Measurements from ENCODE around the gene INTS13.
"Not testable (repeated sequence)": the region's sequence is repeated elsewhere in the genome, so short reads cannot be mapped to it uniquely, and the experiment has no call there.

INTS13 gene

GRCh38 chr12:26937863-26938700 lies at the start of gene INTS13, which contains the start of gene FGFR1OP2:
INTS13 (minus strand) TSS chr12:26937981; CDS start chr12:26936803, 1,178 bp downstream.
FGFR1OP2 (plus strand) TSS chr12:26938470; CDS start chr12:26954159, 15,689 bp downstream.
- peak; percentile 95 to 99 for DNase-seq (ENCODE audit: low read depth in 1 of 2, low spot score in 1 of 2)
- in situ Hi-C loops (cut with HindIII; ENCODE audit: low pct_unique_long_range_greater_than_20kb, low sequenced_read_pairs) = no loop called here
- no peak for TF ChIP-seq JUND (IDR thresholded peaks at IDR 0.05; ENCODE audit: low read depth)

DNA sequence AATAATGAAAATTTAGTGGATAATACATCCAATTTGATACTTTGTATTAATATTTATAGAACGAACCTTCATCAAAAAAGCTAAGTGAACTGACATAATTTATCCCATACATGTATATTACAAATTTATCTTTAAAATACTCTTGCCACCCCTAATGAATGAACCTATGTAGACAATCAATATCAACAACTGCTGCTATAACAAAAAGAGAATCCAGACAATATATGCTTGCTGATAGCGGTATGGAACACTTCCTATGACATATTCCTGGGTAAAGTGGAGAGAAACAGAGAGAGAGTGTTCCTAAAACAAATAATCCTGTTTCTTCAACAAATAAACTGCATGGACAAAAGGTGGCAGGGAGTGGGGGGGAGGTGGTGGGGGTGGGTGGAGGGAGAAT lies 45.1 kb upstream of the INTS13 start:
- in situ Hi-C loops (cut with HindIII; ENCODE audit: low pct_unique_long_range_greater_than_20kb, low sequenced_read_pairs) = no loop called here
- DNase-seq (ENCODE audit: low read depth in 1 of 2, low spot score in 1 of 2) = no peak
- no peak for TF ChIP-seq JUND (IDR thresholded peaks at IDR 0.05; ENCODE audit: low read depth)

- no peak for DNase-seq (ENCODE audit: low read depth in 1 of 2, low spot score in 1 of 2)
- TF ChIP-seq JUND (IDR thresholded peaks at IDR 0.05; ENCODE audit: low read depth) = no peak
- in situ Hi-C loops (cut with HindIII; ENCODE audit: low pct_unique_long_range_greater_than_20kb, low sequenced_read_pairs) = no loop called here
Observed at GRCh38 chr12:26979733-26980132, 42.0 kb upstream of the INTS13 start.

GRCh38 chr12:26978801-26979200 lies 41.0 kb upstream of the INTS13 start:
- in situ Hi-C loops (cut with HindIII; ENCODE audit: low pct_unique_long_range_greater_than_20kb, low sequenced_read_pairs) = no loop called here
- no peak for DNase-seq (ENCODE audit: low read depth in 1 of 2, low spot score in 1 of 2)
- no peak for TF ChIP-seq JUND (IDR thresholded peaks at IDR 0.05; ENCODE audit: low read depth)

- no peak for TF ChIP-seq JUND (IDR thresholded peaks at IDR 0.05; ENCODE audit: low read depth)
- DNase-seq (ENCODE audit: low read depth in 1 of 2, low spot score in 1 of 2) = no peak
- in situ Hi-C loops (cut with HindIII; ENCODE audit: low pct_unique_long_range_greater_than_20kb, low sequenced_read_pairs) = no loop called here
Observed at GRCh38 chr12:26976687-26977086, 38.9 kb upstream of the INTS13 start.

DNA sequence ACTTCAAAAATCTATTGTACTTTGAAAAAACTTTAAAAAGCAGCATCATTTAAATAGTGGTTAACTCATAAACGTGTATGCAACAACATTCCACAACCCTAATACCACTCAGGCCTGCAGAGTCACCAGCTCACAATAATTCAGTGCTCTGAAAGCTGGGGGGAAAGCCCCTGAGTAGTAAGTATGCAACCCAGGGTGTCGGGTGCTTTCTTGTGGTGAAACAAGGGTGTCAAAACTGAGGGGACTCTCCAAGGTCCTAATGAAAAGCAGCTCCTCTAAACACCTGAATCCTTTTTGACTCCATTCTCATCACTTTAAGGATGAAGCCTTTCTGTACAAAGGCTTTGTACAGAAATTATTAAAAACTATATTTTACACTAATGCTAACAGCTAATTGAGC lies 34.2 kb upstream of the INTS13 start:
- in situ Hi-C loops (cut with HindIII; ENCODE audit: low pct_unique_long_range_greater_than_20kb, low sequenced_read_pairs) = no loop called here
- DNase-seq (ENCODE audit: low read depth in 1 of 2, low spot score in 1 of 2) = no peak
- TF ChIP-seq JUND (IDR thresholded peaks at IDR 0.05; ENCODE audit: low read depth) = no peak

- no peak for TF ChIP-seq JUND (IDR thresholded peaks at IDR 0.05; ENCODE audit: low read depth)
- in situ Hi-C loops (cut with HindIII; ENCODE audit: low pct_unique_long_range_greater_than_20kb, low sequenced_read_pairs) = no loop called here
- DNase-seq (ENCODE audit: low read depth in 1 of 2, low spot score in 1 of 2) = no peak
Observed at GRCh38 chr12:26970136-26970535, 32.4 kb upstream of the INTS13 start.

DNA sequence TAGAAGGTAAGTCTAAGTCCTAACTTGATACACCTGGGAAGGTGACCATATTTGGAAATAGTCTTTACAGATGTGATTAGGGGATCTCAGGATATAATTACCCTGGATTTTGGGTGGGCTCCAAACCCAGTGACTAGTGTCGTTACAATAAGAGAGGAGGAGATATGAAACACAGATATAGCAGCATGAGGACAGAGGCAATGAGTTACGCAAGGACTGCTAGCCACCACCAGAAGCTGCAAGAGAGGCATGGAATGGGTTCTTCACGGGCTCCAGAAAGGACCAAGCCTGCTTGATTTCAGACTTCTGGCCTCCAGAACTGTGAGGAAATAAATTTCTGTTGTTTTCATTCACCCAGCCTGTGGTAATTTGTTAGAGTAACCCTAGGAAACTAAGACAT lies 29.1 kb upstream of the INTS13 start:
- in situ Hi-C loops (cut with HindIII; ENCODE audit: low pct_unique_long_range_greater_than_20kb, low sequenced_read_pairs) = no loop called here
- no peak for DNase-seq (ENCODE audit: low read depth in 1 of 2, low spot score in 1 of 2)
- TF ChIP-seq JUND (IDR thresholded peaks at IDR 0.05; ENCODE audit: low read depth) = no peak

DNA sequence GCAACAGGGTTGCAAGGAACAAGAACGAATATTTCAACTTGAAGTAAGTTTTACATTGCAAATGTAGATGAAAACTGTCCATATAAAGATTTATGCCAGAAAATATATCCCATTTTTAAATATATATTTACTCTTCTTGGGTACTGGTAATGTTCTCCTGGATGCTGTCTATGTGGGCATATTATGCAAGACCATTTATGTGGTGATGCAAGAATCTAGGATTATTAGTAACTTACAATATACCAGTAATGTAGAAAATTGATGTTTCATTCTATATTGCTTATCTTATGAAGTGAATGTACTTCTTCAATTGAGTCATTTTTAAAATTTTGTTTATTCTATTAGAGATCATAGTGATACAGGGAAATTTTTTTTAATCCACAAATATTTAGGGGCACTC lies 25.6 kb upstream of the INTS13 start:
- no peak for DNase-seq (ENCODE audit: low read depth in 1 of 2, low spot score in 1 of 2)
- in situ Hi-C loops (cut with HindIII; ENCODE audit: low pct_unique_long_range_greater_than_20kb, low sequenced_read_pairs) = no loop called here
- TF ChIP-seq JUND (IDR thresholded peaks at IDR 0.05; ENCODE audit: low read depth) = no peak

- TF ChIP-seq JUND (IDR thresholded peaks at IDR 0.05; ENCODE audit: low read depth) = no peak
- in situ Hi-C loops (cut with HindIII; ENCODE audit: low pct_unique_long_range_greater_than_20kb, low sequenced_read_pairs) = no loop called here
- DNase-seq (ENCODE audit: low read depth in 1 of 2, low spot score in 1 of 2) = no peak
Observed at GRCh38 chr12:26961803-26962202, 24.0 kb upstream of the INTS13 start.

DNA sequence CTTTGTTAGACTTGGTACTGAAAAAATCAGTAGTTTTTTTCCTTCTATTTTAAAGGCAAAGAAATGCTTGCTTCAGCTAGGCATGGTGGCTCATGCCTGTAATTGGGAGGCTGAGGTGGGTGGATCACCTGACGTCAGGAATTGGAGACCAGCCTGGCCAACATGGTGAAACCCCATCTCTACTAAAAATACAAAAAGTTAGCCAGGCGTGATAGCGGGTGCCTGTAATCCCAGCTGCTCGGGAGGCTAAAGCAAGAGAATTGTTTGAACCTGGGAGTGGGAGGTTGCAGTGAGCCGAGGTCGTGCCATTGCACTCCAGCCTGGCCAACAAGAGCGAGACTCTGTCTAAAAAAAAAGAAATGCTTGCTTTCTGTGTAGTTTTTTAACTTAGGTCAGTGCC lies 23.6 kb upstream of the INTS13 start:
- in situ Hi-C loops (cut with HindIII; ENCODE audit: low pct_unique_long_range_greater_than_20kb, low sequenced_read_pairs); DNase-seq (ENCODE audit: low read depth in 1 of 2, low spot score in 1 of 2): not testable (repeated sequence)

DNA sequence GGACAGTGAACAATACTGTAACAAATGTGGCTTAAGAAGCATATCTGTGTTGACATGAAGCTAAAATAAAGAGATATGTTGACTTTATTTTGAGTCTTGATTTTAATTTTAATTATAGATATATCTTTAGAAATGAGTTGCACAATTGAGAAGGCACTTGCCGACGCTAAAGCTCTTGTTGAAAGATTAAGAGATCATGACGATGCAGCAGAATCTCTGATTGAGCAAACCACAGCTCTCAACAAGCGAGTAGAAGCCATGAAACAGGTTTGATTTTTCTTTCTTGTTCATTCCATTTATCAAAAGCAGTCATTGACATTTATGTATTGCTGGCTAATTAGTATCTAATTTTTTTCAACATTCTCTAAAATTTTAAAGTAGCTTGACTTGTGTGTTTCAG lies 16.2 kb upstream of the INTS13 start:
- DNase-seq (ENCODE audit: low read depth in 1 of 2, low spot score in 1 of 2) = no peak
- in situ Hi-C loops (cut with HindIII; ENCODE audit: low pct_unique_long_range_greater_than_20kb, low sequenced_read_pairs) = no loop called here
- no peak for TF ChIP-seq JUND (IDR thresholded peaks at IDR 0.05; ENCODE audit: low read depth)

DNA sequence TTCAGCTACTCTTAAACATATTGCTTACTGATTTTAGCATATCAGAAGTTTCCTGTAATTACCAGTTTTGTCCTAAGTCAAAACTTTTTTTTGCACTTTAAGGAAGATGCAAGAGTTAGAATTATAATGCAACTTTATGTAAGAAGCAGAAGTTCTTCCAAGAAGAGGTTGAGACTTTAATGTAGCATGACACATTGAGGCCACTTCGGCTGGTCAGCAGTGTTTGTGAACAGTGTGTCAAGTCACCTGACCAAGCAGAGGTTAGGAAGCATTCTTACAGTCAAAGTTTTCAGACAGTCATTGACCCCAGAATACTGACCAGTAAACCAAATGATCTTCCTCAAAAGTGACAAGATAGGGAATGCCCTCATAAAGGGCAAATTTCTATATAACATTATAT lies 15.7 kb upstream of the INTS13 start:
- in situ Hi-C loops (cut with HindIII; ENCODE audit: low pct_unique_long_range_greater_than_20kb, low sequenced_read_pairs) = no loop called here
- DNase-seq (ENCODE audit: low read depth in 1 of 2, low spot score in 1 of 2) = no peak
- no peak for TF ChIP-seq JUND (IDR thresholded peaks at IDR 0.05; ENCODE audit: low read depth)

DNA sequence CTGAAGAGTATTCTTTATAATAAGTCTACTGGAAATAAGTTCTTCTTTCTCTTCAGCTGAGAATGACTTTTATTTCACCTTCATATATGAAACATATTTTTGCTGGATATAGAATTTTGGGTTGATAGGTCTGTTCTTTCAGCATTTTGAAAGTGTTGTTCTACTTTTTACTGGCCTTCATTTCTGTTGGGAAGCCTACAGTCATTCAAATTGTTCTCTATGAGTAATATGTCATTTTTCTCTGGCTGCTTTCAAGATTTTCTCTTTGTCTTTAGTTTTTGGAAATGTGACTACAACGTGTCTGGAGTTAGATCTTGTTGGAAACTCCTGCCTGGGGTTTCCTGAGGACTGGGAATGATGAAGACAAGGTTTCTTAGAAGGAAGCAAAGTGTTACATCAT lies 10.5 kb upstream of the INTS13 start:
- no peak for TF ChIP-seq JUND (IDR thresholded peaks at IDR 0.05; ENCODE audit: low read depth)
- no peak for DNase-seq (ENCODE audit: low read depth in 1 of 2, low spot score in 1 of 2)
- in situ Hi-C loops (cut with HindIII; ENCODE audit: low pct_unique_long_range_greater_than_20kb, low sequenced_read_pairs) = no loop called here

All from T47D (cell line).